GM10847 (cell line): ENCODE data around the gene NDUFB2.

Experiments
- POLR2A ChIP-seq: IDR thresholded peaks from 2 replicates; pipeline ENCODE4 v1.6.1; 2011; ENCODE audit not compliant: insufficient read length; ENCODE audit errors: extremely low read depth

The NDUFB2 gene

GRCh38 chr7:140746751-140747150 lies 50.2 kb downstream of the NDUFB2 start:
- TF ChIP-seq POLR2A: no peak

- no peak for TF ChIP-seq POLR2A
These were observed 56.0 kb downstream of the NDUFB2 start for GRCh38 chr7:140752533-140752932.

- no peak for TF ChIP-seq POLR2A
These were observed 58.0 kb downstream of the NDUFB2 start for GRCh38 chr7:140754506-140754905.
